NB4 (cell line): ENCODE data around the gene NLRP10.

ENCODE experiments used
- CTCF ChIP-seq: IDR thresholded peaks from one replicate; pipeline ENCODE4 v1.5.1; 2012; ENCODE audit warnings: low read depth, low read length
- MYC ChIP-seq: IDR thresholded peaks from 2 replicates; pipeline ENCODE4 v1.6.1; 2011; ENCODE audit warnings: low read depth, low read length
- POLR2A ChIP-seq: IDR thresholded peaks from 2 replicates; pipeline ENCODE4 v1.6.1; 2011; ENCODE audit warnings: mild to moderate bottlenecking; ENCODE audit not compliant: insufficient read length; ENCODE audit errors: extremely low read depth

- TF ChIP-seq MYC (no peak), CTCF (no peak), POLR2A (no peak)
Measured at GRCh38 chr11:7955191-7955590, 10.1 kb downstream of the NLRP10 start.
